HG03045 (cell line): ENCODE data around the gene NDST1.

ENCODE experiments used
- ATAC-seq: cut with Tn5 transposase; IDR thresholded peaks from one replicate; pipeline ENCODE4 v1.9.1; 2021; ENCODE audit warnings: mild to moderate bottlenecking, moderate library complexity; ENCODE audit not compliant: unreplicated experiment

The NDST1 gene

GRCh38 chr5:150583541-150584225 lies 75.8 kb downstream of the NDST1 start:
- ATAC-seq, result no peak

DNA sequence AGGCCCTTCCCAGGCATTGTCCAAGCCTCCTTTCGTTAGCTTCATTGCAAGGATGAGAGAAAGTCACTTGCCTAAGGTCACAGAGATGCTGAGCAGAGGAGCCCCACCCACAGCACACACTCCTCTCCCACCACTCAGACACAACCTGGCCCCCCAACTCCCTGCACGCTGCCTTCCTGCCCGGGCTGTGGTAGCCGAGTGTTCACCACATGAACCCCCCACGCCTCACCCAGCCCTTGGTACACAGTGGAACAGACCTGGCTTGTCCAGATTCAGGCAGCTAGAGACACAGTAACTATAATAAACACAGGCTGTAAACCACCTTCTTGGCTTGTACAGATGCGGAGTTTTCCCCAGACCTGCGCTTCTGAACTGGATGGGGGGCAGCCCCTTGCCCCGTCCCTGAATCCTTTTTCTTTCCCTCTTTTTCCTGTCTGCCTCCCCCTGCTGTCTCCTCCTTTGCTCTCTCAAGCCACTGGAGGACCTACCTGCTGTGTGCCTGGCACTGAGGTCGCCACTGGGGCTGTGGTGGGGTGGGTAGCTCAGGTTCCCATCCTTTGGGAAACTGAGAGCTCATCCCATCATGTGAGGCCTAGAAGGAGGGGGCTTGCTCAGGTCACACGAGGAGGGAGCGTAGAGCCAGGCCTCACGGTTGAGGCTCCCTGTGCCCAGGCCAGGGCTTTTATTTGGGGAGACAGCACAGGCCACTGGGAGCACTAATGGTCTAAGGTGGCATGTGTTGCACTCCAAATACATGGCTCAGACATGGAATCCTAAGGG lies 76.8 kb downstream of the NDST1 start:
- no peak for ATAC-seq

DNA sequence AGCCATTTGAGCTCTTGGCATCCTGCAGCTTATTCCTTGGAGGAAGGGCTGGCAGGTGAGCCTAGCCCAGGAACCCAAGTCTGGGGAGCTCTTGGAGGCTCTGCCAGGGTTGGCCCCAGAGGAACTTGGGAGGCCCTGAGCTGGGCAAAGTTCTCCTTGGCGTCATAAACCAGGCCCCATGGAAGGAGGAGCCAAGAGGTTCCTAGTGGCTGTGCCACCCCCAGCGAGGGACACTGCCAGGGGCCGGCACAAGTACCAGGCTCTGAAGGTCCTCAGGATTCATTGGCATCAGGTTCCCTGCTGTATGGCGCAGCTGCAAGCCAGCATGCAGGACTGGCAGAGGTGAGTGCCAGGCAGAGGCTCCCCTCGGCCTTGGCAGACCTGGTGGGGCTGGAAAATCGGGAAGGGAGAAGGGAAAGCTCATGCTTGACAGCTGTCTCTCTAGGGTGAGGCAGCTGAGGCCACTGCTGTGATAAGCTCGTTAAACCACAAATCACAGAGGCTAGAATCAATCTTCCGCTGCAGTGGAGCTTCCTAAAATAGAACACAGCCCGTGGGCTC lies 77.9 kb downstream of the NDST1 start:
- no peak for ATAC-seq

DNA sequence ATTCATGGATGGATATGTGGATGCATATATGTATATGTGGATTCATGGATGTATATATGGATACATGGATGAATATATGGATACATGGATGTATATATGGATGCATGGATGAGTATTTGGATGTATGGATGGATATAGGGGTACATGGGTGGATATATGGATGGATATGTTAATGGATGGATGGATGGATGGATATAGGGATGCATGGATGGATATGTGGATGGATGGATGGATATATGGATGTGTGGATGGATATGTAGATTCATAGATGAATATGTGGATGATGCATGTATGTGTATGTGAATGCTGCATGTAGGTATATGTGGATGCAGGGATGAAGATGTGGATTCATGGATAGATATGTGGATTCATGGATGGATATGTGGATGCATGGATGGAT lies 79.1 kb downstream of the NDST1 start:
- no peak for ATAC-seq

GRCh38 chr5:150587856-150588595 lies 80.1 kb downstream of the NDST1 start:
- ATAC-seq, result no peak

DNA sequence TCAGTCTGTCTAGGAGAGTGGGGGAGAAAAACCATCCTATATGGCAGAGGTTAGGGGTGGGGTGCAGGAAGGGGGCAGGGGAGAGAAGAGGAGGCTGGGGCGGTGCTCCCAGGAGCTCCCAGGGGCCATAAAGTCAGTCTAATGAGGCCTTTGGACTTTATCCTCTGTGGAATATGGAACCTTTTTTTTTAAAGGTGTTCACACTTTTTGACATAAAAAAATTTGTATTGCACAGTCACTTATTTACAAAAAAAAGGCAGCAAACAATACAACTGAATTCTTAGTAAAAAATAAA lies 80.6 kb downstream of the NDST1 start:
- ATAC-seq, result no peak

DNA sequence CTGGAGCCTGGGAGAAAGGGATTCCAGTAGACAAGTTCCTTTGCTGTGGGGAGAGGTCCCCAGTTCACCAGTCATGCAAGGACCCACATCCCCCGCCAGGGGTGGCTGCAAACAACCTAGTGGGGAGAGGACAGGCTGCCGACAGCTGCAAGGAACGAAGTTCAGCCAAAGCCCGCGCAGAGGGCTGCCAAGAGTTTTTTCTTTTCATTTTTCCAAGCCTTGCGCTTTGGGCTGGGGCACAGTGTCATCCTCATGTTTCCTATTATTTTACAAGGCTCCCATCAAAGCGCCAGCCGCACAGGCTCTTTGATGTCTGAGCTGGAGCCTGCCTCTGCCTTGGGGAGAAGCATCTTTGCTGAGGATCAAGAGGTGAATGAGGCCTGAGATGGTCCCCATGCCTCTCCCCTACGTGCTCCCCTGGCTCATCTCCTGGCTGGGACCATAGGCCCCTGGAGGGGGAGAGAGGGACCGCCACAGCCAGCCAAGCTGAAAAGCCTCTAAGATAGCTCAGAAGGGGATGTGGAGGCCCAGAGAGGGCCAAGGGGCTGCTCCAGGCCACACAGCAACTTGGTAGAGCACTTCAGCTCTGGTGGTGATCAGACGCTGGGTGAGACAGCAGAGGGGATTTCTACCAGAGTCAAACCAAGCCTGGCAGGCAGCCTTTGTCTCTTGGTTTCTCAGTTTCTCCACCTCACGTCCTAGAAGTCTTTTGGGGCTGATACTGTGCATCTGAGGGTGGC lies 82.1 kb downstream of the NDST1 start:
- ATAC-seq, result no peak

DNA sequence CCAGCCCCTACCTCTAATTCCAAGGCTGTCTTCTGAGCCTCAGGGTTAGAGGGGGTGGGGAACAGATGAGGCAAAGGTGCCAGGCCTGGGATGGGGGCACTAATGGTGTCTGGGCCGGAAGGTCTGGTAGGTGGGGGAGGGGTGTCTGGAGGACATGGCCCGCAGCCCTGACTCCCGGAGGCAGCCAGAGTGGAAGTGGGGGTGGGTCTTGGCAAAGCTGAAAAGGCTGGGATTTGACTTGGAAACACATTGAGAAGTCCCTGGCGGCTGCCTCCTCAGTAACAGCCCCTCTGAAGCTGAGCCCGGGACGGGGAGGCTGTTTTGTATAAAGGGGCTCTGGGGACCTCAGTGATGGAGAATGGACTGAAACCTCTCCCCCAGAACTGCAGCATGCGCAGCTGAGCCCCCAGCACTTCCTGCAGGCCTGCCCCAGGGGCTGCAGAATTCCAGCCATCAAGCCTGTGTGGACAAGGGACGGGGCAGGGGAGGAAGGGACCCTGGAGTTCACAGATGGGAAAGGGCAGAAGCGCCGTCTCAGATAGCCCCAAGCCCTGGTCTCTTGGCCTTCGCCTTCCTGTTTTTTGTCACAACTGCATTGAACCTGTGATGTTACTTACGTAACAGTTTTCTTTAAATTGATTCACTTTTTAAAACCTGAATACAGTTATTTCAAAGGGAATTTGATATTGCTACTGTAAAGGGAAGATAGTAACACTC lies 83.2 kb downstream of the NDST1 start:
- no peak for ATAC-seq

DNA sequence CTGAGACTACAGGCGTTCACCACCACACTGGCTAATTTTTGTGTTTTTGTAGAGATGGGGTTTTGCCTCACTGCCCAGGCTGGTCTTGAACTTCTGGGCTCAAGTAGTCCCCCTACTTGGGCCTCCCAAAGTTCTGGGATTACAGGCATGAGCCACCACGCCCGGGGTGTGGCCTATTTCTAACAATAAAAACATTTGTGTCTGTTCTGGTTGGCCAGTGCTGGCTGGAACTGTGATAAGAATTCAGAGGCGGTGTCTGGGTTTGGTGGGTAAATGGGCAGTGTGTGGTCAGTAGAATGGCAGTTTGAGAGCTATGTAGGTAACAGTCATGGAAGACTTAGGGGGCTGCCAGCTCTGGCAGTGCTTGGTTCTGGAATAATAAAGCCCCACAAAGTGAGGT lies 85.7 kb downstream of the NDST1 start:
- no peak for ATAC-seq

DNA sequence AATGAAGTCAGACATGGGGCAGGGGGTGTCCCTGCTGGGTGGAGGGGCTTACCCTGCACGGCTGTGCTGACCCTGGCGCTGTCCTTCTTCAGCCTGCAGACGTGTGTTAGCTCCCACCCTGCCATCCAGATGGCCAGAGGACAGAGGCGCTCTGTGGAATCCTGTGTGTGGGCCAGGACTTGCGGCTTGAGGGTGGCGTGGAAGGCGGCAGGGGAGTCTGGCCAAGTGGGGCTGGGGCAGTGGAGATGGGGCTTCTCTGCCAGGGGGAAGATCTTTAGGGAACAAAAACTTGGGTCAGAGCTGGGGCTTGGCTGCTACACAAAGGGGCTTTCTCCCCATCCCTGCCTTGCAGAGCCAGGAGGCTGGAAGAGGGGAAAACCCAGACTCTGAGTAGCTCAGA lies 86.1 kb downstream of the NDST1 start:
- no peak for ATAC-seq

- no peak for ATAC-seq
These were observed 87.6 kb downstream of the NDST1 start for GRCh38 chr5:150595466-150596031.

DNA sequence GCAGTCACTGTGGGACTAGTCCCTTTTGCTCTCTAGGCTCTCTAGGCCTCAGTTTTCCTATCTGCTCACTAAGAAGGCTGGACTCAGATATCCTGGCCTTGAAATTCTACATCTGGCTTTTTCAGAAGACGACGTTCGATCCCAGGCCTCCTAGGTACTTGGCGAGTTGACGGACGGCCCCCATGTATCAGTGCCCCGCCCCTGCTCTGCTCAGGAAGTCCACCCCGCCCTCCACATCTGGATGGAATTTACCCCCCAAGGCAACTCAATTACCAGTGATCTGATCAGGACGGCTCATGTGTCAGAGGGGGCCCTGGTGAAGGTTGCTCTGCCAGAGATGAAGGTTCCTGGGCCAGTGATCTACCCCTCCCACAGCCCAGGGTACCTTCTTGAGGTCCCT lies 88.4 kb downstream of the NDST1 start:
- ATAC-seq, result no peak

- no peak for ATAC-seq
These were observed 88.9 kb downstream of the NDST1 start for GRCh38 chr5:150596826-150597225.

- no peak for ATAC-seq
These were observed 90.1 kb downstream of the NDST1 start for GRCh38 chr5:150598006-150598405.

GRCh38 chr5:150598821-150599273 lies 90.9 kb downstream of the NDST1 start:
- ATAC-seq, result no peak

- ATAC-seq, result no peak
These were observed 91.3 kb downstream of the NDST1 start for GRCh38 chr5:150599281-150599680.

GRCh38 chr5:150599917-150600511 lies 92.1 kb downstream of the NDST1 start:
- no peak for ATAC-seq

DNA sequence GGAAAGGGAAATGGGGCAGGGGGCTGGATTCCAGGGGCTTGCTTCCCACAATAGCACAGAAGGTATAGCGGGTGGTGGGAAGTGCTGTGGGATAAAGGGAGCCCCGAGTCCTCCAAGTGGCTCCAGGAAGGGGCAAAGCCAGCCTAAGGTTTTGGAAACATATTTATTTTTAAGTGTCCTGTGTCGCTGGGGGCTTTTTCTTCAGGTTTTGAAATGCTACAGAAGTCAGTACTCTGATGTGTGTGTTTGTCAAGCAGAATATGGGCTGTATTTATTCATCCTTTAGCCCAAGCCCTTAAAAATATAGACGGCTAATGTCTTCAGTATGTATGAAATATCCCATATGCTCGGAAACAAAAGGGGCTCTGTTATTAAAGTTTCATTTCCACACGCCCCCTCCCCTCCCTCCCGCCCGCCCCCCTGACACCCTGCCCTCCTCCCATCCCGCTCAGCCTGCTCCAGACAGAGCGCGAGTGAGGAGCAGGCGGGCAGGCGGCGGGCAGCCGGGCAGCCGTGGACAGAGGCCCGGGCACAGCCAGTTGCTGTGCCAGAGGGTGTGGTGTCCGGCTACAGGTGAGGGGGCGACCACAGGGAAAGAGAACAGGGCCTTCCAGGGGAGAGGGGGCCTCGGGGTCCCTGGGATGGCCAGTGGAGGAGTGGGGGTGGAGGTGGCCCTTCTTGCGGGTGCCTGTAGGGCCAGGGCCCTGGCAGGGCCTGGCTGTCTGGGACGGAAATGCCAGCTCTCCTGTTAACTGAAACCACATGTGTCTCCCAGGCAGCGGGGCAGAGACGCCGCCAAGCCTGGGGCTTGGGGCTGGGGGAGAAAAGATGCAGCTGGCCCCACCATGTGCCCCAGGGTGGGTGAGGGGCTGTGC lies 92.9 kb downstream of the NDST1 start:
- no peak for ATAC-seq
